ENCODE measurements around the gene PDE11A.

DNA sequence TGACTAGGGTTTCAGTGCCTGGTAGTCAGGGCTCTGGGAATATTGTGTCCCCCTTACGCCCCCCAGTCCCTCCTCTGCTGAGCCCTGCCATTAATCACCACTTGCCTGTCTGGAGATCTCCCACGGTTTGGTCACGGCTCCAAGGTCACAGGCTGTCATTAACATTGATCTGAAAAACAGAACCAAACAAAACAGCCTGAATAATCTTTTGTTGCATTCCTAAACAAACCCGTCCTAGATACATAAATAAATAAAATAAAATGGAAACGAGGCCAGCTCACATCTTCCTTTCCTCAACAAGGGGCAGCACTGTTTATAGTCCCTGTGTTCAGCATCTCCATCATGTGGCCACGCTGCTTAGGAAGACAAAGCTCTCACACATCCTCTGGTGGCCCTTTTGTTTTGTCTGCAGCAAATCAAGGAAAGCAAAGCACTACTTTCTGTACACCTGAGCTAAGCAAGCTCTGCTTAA lies 397.2 kb downstream of the PDE11A start:
- TF ChIP-seq, protein P1, sequence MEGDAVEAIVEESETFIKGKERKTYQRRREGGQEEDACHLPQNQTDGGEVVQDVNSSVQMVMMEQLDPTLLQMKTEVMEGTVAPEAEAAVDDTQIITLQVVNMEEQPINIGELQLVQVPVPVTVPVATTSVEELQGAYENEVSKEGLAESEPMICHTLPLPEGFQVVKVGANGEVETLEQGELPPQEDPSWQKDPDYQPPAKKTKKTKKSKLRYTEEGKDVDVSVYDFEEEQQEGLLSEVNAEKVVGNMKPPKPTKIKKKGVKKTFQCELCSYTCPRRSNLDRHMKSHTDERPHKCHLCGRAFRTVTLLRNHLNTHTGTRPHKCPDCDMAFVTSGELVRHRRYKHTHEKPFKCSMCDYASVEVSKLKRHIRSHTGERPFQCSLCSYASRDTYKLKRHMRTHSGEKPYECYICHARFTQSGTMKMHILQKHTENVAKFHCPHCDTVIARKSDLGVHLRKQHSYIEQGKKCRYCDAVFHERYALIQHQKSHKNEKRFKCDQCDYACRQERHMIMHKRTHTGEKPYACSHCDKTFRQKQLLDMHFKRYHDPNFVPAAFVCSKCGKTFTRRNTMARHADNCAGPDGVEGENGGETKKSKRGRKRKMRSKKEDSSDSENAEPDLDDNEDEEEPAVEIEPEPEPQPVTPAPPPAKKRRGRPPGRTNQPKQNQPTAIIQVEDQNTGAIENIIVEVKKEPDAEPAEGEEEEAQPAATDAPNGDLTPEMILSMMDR (IDR thresholded peaks at IDR 0.05): no peak
- TF ChIP-seq POLR2A (IDR thresholded peaks at IDR 0.05) (no peak), EP300 (IDR thresholded peaks at IDR 0.05) (no peak)
